HepG2 (cell line): Measurements from ENCODE around the gene VGF. TPM values are rescaled to one million over a fixed set of nuclear protein-coding genes. Genes with fewer than 3 reads are reported as not detected.

Source experiments
- ATAC-seq: fragments of 200-7000 bp; cut with Tn5 transposase; 3 replicates; pipeline ENCODE4 v1.9.1; 2020; ENCODE audit warnings: mild to moderate bottlenecking, moderate library complexity
- BruUV-seq: library from RNA; stranded (reverse); fragments of 400-500 nt; replicated peaks from 2 replicates; lab custom pipeline; 2021; lab: Mats Ljungman, UMichigan
- CTCF ChIA-PET: fragments of 300-600 bp; formaldehyde crosslinking; extraction: SDS; loops from one replicate; lab custom pipeline; 2021; ENCODE audit warnings: low total read pairs, inconsistent platforms, low intra/inter-chr PET ratio; lab: Yijun Ruan, JAX
- POLR2A ChIA-PET: fragments of 350-600 bp; sonication (Branson Sonifier 250); formaldehyde crosslinking; loops from one replicate; lab custom pipeline; 2020; ENCODE audit warnings: antibody characterized with exemption, inconsistent platforms; lab: Yijun Ruan, JAX
- DNase-seq: peaks from one replicate; pipeline ENCODE4 v3.0.0-alpha.2; 2015; ENCODE audit warnings: low spot score
- FAIRE-seq: peaks from 3 replicates; lab custom pipeline; 2011; peaks lifted over from hg19 to GRCh38; lab: Jason Lieb, UNC
- H2AFZ ChIP-seq: one replicate; pipeline ENCODE4 v1.6.1; 2011; ENCODE audit warnings: low read length, inconsistent platforms
- H3K27ac ChIP-seq: fragments of 300-600 bp; 3 replicates; pipeline ENCODE4 v1.8.0; 2011; ENCODE audit warnings: mixed run types, mild to moderate bottlenecking, mixed read lengths, low read length, inconsistent platforms; ENCODE audit not compliant: insufficient read depth; ENCODE audit errors: extremely low read length
- H3K27me3 ChIP-seq, 2 experiments: fragments of 200-600 bp in 1 of 2; 2 replicates in 1 of 2; 3 replicates in 1 of 2; pipeline versions ENCODE4 v1.6.0 to v1.8.0; 2011; ENCODE audit warnings: low read length in 2 of 2, mild to moderate bottlenecking in 2 of 2, moderate library complexity in 2 of 2, inconsistent platforms in 1 of 2; ENCODE audit not compliant: insufficient read depth in 2 of 2, control insufficient read depth in 1 of 2
- H3K36me3 ChIP-seq, 2 experiments: fragments of 200-600 bp in 1 of 2; replicated peaks in 1 of 2; 2 replicates in 1 of 2; 3 replicates in 1 of 2; pipeline versions ENCODE4 v1.5.1 to v1.8.0; 2011; ENCODE audit warnings: low read length in 2 of 2, inconsistent platforms in 1 of 2; ENCODE audit not compliant: insufficient read depth in 2 of 2, control insufficient read depth in 1 of 2
- H3K4me1 ChIP-seq: 2 replicates; pipeline ENCODE4 v1.5.1; 2012; ENCODE audit warnings: low read length, inconsistent platforms; ENCODE audit not compliant: insufficient read depth
- H3K4me2 ChIP-seq: 2 replicates; pipeline ENCODE4 v1.6.0; 2011; ENCODE audit warnings: low read depth, low read length, inconsistent platforms
- H3K4me3 ChIP-seq, 3 experiments: fragments of 200-600 bp in 1 of 3; sonication (generic), shearing (Covaris generic) in 1 of 3; replicated peaks in 1 of 3; 2 replicates each; pipeline ENCODE4 v1.5.1; 2011 to 2016; ENCODE audit warnings: low read length in 3 of 3, inconsistent platforms in 2 of 3, low read depth in 2 of 3, mild to moderate bottlenecking in 2 of 3, control low read depth in 1 of 3, mixed read lengths in 1 of 3; ENCODE audit not compliant: insufficient read depth in 1 of 3
- H3K79me2 ChIP-seq: one replicate; pipeline ENCODE4 v1.6.1; 2011; ENCODE audit warnings: low read length, inconsistent platforms; ENCODE audit not compliant: insufficient read depth
- H3K9ac ChIP-seq: 2 replicates; pipeline ENCODE4 v1.6.0; 2011; ENCODE audit warnings: mild to moderate bottlenecking, low read depth, low read length, inconsistent platforms; ENCODE audit not compliant: insufficient read depth
- H3K9me3 ChIP-seq: 2 replicates; pipeline ENCODE4 v1.5.1; 2012; ENCODE audit warnings: mild to moderate bottlenecking, low read length
- H4K20me1 ChIP-seq: 2 replicates; pipeline ENCODE4 v1.6.0; 2011; ENCODE audit warnings: inconsistent platforms, mild to moderate bottlenecking, low read length, moderate library complexity; ENCODE audit not compliant: insufficient read depth
- CREM ChIP-seq, 2 experiments: sonication (generic) in 1 of 2; formaldehyde crosslinking in 1 of 2; IDR thresholded peaks; 2 replicates each; pipeline versions ENCODE4 v1.4.0 to v1.6.1; 2016 to 2020; ENCODE audit warnings: antibody characterized with exemption in 1 of 2, mild to moderate bottlenecking in 1 of 2, missing genetic modification reagents in 1 of 2
- FOXO1 ChIP-seq: sonication (generic); formaldehyde crosslinking; IDR thresholded peaks from 2 replicates; pipeline ENCODE4 v1.4.0; 2020; ENCODE audit warnings: missing genetic modification reagents
- NFE2L1 ChIP-seq: sonication (generic); formaldehyde crosslinking; IDR thresholded peaks from 2 replicates; pipeline ENCODE4 v1.4.0; 2020; ENCODE audit warnings: missing genetic modification reagents, mild to moderate bottlenecking, borderline replicate concordance
- NR2C2 ChIP-seq: sonication (generic); formaldehyde crosslinking; IDR thresholded peaks from 2 replicates; pipeline ENCODE4 v1.4.0; 2020; ENCODE audit warnings: missing genetic modification reagents, mild to moderate bottlenecking, moderate library complexity, borderline replicate concordance
- RBM22 ChIP-seq: fragments of 200-400 bp; formaldehyde crosslinking; optimal IDR thresholded peaks from 2 replicates; pipeline ENCODE3; 2017; ENCODE audit warnings: mild to moderate bottlenecking, low read length, moderate library complexity
- ZNF121 ChIP-seq: sonication (generic); formaldehyde crosslinking; IDR thresholded peaks from 2 replicates; pipeline ENCODE4 v1.5.0; 2020; ENCODE audit warnings: mild to moderate bottlenecking, missing genetic modification reagents
- ZNF713 ChIP-seq: sonication (generic); formaldehyde crosslinking; IDR thresholded peaks from 2 replicates; pipeline ENCODE4 v1.4.0; 2020; ENCODE audit warnings: mild to moderate bottlenecking, missing genetic modification reagents
- WGBS: methylation state at CpG from one replicate; pipeline ENCODE4 v1.1.6; 2017; ENCODE audit warnings: low lambda C conversion rate; 5-methylcytosine and 5-hydroxymethylcytosine counted together
- in situ Hi-C: cut with HindIII; loops from 2 replicates; pipeline ENCODE4 v1.10.0; 2017; ENCODE audit warnings: low pct_unique_long_range_greater_than_20kb; ENCODE audit not compliant: extremely low pct_ligation_motif_present
- intact Hi-C: fragments of 100-400 bp; cut with micrococcal nuclease; formaldehyde crosslinking; loops from one replicate; pipeline ENCODE4 v1.10.0; 2022; ENCODE audit not compliant: unreplicated experiment
- polyA plus RNA-seq, 8 experiments: library from polyadenylated mRNA; depleted of rRNA in 3 of 8; stranded (reverse) in 7 of 8; unstranded in 1 of 8; fragments of >200 nt; fragmentation: Illumina TruSeq in 4 of 8; extraction: Trizol in 4 of 8; gene quantifications; 2 replicates each; pipeline versions ENCODE4 v1.2.1 to v1.2.3, GENCODE V29; 2011 to 2016; ENCODE audit warnings: low read depth in 4 of 8, missing spikeins in 1 of 8, mixed read lengths in 1 of 8; ENCODE audit not compliant: insufficient read depth in 1 of 8
- total RNA-seq, 5 experiments: library from RNA; depleted of rRNA; stranded (reverse); fragments of >200 nt; fragmentation: Illumina TruSeq; extraction: Trizol; gene quantifications; 2 replicates each; pipeline ENCODE4 v1.2.3, GENCODE V29; 2016; ENCODE audit warnings: low read depth in 1 of 5
- TF ChIP-seq, protein P1 (sequence below): IDR thresholded peaks from 2 replicates; pipeline ENCODE4 v1.6.1; 2016; ENCODE audit warnings: low read depth, borderline replicate concordance
- TF ChIP-seq, protein P2 (sequence below): sonication (generic); formaldehyde crosslinking; IDR thresholded peaks from 2 replicates; pipeline ENCODE4 v1.4.0; 2020; ENCODE audit warnings: missing genetic modification reagents
- TF ChIP-seq, protein P3 (sequence below): sonication (generic); formaldehyde crosslinking; IDR thresholded peaks from 2 replicates; pipeline ENCODE4 v1.8.0; 2023; ENCODE audit warnings: mild to moderate bottlenecking, missing genetic modification reagents
- TF ChIP-seq, protein P4 (sequence below): IDR thresholded peaks from 2 replicates; pipeline ENCODE4 v1.6.1; 2016; ENCODE audit warnings: missing genetic modification reagents, missing compliant biosample characterization
- TF ChIP-seq, protein P5 (sequence below): sonication (generic); formaldehyde crosslinking; IDR thresholded peaks from 2 replicates; pipeline ENCODE4 v1.4.0; 2020; ENCODE audit warnings: missing genetic modification reagents
- TF ChIP-seq, protein P6 (sequence below): sonication (generic); formaldehyde crosslinking; IDR thresholded peaks from 2 replicates; pipeline ENCODE4 v1.9.0; 2022; ENCODE audit warnings: missing genetic modification reagents, mild to moderate bottlenecking, borderline replicate concordance

VGF gene
- total and polyA plus RNA-seq, 2 of the 13 experiments (the other 11 are each of a cell fraction or from before 2014, with no cell fraction given), result 0.12 to 0.46 TPM

DNA sequence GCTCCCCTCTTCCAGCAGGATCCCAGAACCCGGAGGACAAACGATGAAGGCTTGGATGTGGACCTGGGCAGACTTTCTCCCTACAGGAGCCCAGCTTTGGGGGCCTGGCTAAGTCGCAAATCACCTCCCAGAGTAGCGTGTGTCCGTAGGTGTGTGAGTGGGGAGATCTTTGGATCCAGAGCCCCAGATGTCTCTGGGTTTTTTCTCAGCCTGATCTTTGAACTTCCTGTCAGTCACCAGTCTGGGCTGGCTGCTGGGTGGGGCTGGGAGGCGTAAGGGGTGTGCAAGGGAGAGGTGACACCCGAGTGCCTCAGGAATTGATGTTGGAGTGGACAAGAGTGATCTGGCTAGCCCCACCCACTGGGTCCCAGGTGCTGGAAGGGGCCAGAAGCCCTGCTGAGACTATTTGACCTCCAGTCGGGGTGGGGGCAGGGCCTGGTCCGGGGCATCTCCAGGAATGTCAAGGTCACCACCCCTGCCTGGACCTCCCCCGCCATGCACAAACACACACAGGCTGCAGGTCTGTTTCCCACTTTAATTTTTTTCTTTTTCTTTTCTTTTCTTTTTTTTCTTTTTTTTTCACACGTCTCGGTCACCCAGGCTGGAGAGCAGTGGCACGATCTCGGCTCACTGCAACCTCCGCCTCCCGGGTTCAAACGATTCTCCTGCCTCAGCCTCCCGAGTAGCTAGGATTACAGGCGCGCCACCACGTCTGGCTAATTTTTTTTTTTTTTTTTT lies 35.7 kb upstream of the VGF start, which contains the start of gene MOGAT3 (continued):
- peak; percentile 85 for TF ChIP-seq NR2C2 (CRISPR knock-in tag)
- TF ChIP-seq, protein P1, sequence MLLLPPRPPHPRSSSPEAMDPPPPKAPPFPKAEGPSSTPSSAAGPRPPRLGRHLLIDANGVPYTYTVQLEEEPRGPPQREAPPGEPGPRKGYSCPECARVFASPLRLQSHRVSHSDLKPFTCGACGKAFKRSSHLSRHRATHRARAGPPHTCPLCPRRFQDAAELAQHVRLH (CRISPR knock-in tag), result 0 out of 2 replicates have a peak, but pooled peaks have one; percentile 27

DNA sequence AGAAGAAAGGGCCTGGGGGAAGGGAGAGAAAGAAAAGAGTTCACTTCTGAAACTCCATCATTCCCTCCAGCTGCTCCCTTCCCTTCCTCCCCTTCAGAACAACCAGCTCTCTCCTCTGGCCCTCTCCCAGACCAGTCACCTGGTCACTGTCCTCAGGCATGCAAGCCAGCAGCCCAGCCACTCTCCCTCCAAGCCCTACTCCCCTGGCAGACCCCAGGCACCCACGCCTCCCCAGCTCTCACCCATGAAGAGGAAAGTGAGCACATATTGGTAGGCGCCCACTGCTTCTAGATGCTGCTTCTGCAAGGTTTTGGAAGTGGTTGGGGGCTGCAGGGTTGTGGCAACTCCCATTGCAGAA lies 35.1 kb upstream of the VGF start:
- Histone ChIP-seq H4K20me1 (peaks cover 3% of the 10 kb centered on the region; the same call in 1 of the 2 replicates), H3K27me3 (no peaks in the 10 kb centered on the region; a peak in 1 of 5 replicates), H3K4me1 (peaks cover 53% of the 10 kb centered on the region), H3K9me3 (no peaks in the 10 kb centered on the region), H2AFZ (no peak overlapping the region), H3K4me2 (peak overlapping the region; percentile 91), H3K27ac (peak overlapping the region; percentile 99), H3K79me2 (peaks cover 12% of the 10 kb centered on the region), H3K9ac (peak overlapping the region; percentile 86), H3K4me3 (peak overlapping the region; percentile 74 to 87 (median 84)), H3K36me3 (peaks cover 4% of the 10 kb centered on the region in 2 experiments; a peak in 2 of 5 replicates)
- ChIA-PET CTCF (interaction anchor here (1.1 kb wide), 1 partner anchor 8 kb away, joined by 6 read pairs; no protein-coding TSS in a partner anchor), POLR2A (interaction anchor here (0.6 to 11.6 kb wide), 16 partner anchors 8 to 325 kb away, joined by 3 to 202 read pairs (median 4); partner anchors contain the start of genes CLDN15, FIS1, PLOD3 and SERPINE1)
- BruUV-seq, result TSS peak; percentile 79
- WGBS, result 0% methylated on average over 2 of the region's 2 CpGs
- no peak for FAIRE-seq
- intact Hi-C loops, result loop anchor here (2.0 kb wide), 1 partner anchor 16 kb away; the partner anchor contains the start of gene PLOD3
- peak; percentile 39 for ATAC-seq
- DNase-seq, result peak; percentile 20
- in situ Hi-C loops, result no loop called here
- TF ChIP-seq, protein P2, sequence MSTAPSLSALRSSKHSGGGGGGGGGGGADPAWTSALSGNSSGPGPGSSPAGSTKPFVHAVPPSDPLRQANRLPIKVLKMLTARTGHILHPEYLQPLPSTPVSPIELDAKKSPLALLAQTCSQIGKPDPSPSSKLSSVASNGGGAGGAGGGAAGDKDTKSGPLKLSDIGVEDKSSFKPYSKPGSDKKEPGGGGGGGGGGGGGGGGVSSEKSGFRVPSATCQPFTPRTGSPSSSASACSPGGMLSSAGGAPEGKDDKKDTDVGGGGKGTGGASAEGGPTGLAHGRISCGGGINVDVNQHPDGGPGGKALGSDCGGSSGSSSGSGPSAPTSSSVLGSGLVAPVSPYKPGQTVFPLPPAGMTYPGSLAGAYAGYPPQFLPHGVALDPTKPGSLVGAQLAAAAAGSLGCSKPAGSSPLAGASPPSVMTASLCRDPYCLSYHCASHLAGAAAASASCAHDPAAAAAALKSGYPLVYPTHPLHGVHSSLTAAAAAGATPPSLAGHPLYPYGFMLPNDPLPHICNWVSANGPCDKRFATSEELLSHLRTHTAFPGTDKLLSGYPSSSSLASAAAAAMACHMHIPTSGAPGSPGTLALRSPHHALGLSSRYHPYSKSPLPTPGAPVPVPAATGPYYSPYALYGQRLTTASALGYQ (CRISPR knock-in tag), result no peak
- TF ChIP-seq CREM (IDR thresholded peaks at IDR 0.05), result no peak
- TF ChIP-seq CREM (CRISPR knock-in tag; IDR thresholded peaks at IDR 0.05), result no peak
- 0 out of 2 replicates have a peak, but pooled peaks have one; percentile 1 for TF ChIP-seq ZNF121 (CRISPR knock-in tag)
- TF ChIP-seq NFE2L1 (CRISPR knock-in tag), result peak; percentile 6; the same call in 1 of the 2 replicates
- TF ChIP-seq, protein P3, sequence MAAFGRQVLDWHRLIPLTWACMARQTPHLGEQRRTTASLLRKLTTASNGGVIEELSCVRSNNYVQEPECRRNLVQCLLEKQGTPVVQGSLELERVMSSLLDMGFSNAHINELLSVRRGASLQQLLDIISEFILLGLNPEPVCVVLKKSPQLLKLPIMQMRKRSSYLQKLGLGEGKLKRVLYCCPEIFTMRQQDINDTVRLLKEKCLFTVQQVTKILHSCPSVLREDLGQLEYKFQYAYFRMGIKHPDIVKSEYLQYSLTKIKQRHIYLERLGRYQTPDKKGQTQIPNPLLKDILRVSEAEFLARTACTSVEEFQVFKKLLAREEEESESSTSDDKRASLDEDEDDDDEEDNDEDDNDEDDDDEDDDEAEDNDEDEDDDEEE (CRISPR knock-in tag), result 0 out of 2 replicates have a peak, but pooled peaks have one; percentile 78
- 0 out of 2 replicates have a peak, but pooled peaks have one; percentile 29 for TF ChIP-seq ZNF713 (CRISPR knock-in tag)
- TF ChIP-seq, protein P4, sequence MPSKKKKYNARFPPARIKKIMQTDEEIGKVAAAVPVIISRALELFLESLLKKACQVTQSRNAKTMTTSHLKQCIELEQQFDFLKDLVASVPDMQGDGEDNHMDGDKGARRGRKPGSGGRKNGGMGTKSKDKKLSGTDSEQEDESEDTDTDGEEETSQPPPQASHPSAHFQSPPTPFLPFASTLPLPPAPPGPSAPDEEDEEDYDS (CRISPR knock-in tag), result no peak
- TF ChIP-seq, protein P5, sequence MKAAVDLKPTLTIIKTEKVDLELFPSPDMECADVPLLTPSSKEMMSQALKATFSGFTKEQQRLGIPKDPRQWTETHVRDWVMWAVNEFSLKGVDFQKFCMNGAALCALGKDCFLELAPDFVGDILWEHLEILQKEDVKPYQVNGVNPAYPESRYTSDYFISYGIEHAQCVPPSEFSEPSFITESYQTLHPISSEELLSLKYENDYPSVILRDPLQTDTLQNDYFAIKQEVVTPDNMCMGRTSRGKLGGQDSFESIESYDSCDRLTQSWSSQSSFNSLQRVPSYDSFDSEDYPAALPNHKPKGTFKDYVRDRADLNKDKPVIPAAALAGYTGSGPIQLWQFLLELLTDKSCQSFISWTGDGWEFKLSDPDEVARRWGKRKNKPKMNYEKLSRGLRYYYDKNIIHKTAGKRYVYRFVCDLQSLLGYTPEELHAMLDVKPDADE (CRISPR knock-in tag), result 0 out of 2 replicates have a peak, but pooled peaks have one; percentile 5
- peak; percentile 44 for TF ChIP-seq RBM22
- TF ChIP-seq FOXO1, result no peak
- TF ChIP-seq, protein P6, sequence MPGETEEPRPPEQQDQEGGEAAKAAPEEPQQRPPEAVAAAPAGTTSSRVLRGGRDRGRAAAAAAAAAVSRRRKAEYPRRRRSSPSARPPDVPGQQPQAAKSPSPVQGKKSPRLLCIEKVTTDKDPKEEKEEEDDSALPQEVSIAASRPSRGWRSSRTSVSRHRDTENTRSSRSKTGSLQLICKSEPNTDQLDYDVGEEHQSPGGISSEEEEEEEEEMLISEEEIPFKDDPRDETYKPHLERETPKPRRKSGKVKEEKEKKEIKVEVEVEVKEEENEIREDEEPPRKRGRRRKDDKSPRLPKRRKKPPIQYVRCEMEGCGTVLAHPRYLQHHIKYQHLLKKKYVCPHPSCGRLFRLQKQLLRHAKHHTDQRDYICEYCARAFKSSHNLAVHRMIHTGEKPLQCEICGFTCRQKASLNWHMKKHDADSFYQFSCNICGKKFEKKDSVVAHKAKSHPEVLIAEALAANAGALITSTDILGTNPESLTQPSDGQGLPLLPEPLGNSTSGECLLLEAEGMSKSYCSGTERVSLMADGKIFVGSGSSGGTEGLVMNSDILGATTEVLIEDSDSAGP, result peak; percentile 37; the same call in 1 of the 2 replicates
